COLO829 (cell line): ENCODE data around the gene ZP1.
A peak's percentile ranks its signal among the peaks of the same experiment; 100 is the strongest.

Source experiments
- DNase-seq: peaks from one replicate; pipeline ENCODE4 v3.0.0; 2012; ENCODE audit warnings: low spot score

ZP1 gene

GRCh38 chr11:60910281-60910687 is 42.9 kb downstream of the ZP1 start:
- DNase-seq: no peak

DNA sequence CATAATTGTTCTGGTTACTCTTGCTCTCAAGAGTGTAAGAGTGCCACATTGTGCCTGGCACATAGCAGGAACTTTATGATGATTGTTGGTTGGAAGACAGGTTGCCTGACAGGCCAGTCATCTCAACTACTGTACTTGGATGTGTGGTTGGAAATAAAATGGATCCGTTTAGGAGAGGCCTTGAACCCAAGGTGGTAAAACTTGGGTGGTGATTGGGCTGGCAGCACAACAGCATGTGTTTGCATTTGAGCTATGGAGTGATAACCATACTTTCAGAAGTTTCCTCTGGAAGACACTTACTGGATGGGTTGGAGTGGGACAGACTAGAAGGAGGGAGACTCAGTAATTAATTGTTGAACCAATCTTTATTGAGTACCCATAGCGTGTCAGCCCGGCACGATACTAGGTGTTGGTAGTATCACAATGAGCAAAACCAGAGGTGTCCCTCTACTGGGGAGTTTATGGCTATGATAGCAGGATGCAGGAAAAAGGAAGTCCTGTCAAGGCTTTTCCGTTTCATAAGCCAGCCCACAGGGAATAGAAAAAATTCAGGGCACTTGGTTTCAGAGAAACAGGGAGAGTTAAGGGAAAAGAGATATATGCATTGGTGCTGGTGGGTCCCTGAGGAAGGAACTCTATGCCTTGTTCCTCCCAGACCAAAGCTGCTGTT is 43.5 kb downstream of the ZP1 start:
- DNase-seq: no peak

DNA sequence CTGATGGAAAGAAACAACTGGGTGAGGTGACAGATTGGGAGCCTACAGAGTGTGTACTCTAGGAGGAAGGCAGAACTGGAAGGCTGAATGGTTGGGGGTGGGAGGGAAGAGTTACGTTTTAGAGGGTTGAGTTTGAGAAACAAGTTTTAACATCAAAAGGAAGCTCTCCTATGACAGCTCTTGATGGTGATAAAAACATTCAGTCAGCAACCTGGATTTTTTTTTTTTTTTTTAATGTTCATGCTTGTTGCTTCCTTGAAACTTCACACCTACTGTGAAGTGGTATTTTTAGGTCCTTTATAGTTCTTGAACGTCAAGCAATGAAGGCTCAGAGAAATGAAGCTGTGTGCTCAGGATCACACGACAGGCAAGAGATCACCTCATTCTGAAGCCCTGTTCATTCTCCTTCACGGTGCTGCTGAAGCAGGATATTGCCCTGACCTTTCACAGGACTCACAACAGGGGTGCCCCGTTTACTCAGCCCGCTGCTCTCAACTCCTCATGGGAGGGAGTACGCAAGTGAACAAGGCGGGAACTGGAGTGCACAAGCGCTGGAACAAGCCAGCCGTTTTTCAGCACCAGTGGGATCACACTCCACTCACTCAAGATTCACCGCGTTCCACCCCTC is 45.0 kb downstream of the ZP1 start:
- DNase-seq: no peak

GRCh38 chr11:60912851-60913528 is 45.6 kb downstream of the ZP1 start:
- no peak for DNase-seq

GRCh38 chr11:60913793-60914632 is 46.7 kb downstream of the ZP1 start, which contains the start of gene TMEM109:
TMEM109 (plus strand) TSS chr11:60914158; CDS start chr11:60919694, 5,536 bp downstream.
- DNase-seq: peak; percentile 95

DNA sequence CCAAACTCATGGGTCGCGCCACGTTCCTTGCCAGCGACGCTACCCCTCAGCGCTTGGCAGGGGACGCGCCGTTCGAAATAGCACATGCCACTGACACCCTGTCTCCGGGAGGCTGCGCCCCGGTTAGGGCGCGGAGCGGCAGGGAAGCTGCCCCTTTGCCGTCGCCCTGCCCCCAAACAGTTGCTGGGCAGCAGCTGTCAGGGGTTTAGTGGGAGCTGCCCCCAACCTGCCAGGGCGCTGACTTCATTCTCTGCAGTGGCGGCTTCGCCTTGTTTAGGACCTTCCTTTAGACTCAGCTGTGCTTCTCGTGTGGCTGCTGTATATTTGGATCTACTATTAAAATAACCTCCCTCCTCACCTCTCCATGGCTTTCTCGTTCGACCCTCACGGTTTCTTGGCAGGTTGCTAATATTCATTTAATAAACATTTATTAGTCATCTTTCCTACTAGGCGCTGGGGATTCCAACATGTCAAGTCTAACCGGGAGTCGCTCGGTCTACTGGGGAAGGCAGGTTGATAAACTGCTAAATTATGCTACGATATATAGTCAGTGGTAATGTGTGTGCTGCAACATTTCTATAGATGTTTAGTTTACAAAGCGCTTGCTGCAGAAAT is 47.4 kb downstream of the ZP1 start:
- no peak for DNase-seq

GRCh38 chr11:60915248-60915914 is 48.0 kb downstream of the ZP1 start:
- DNase-seq: peak; percentile 34

GRCh38 chr11:60916669-60917206 is 49.4 kb downstream of the ZP1 start:
- no peak for DNase-seq

DNA sequence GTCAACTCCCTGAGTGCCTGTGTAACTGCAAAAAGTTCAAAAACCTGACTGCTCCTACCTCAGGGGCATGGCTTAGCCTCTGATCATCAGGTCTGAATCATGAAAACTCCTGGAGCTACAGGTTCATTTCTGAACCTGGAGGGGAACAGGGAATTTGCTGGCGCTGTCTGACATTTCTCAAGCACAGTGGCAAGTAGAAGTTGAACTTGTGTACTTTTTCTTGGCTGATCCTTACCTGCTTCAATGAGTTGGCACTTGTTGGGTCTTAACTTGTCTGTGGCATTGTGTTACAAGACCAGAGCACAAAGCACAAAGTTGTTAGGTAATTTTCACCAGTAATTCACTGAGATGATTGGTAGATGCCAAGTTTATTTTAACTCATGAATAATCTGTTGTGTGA is 49.9 kb downstream of the ZP1 start:
- DNase-seq: no peak

DNA sequence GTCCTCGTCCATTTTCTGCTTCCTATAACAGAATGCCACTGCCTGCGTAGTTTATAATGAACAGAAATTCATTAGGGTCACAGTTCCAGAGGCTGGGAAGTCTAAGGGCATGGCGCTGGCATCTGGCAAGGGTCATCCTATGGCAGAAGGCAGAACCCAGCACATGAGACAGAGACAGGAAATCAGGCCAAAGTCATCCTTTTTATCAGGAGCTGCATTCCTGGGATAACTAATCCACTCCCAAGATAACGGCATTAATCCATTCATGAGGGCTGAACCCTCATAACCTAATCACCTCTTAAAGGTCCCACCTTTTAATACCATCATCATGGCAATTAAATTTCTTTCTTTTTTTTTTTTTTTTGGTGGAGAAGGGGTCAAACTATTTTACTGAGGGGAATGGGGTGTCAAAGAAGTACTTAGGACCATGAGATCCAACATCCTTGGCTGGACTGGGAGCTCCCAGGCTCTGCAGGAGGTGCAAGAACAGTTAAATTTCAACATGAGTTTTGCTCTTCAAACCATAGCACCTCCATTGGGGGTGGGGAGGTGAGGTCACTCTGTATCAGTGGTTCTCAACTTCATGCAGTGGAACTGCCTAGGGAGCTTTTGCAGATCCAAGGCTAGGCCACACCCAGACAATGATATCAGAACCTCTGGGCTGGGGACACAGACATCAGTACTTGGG is 51.1 kb downstream of the ZP1 start:
- DNase-seq: no peak

DNA sequence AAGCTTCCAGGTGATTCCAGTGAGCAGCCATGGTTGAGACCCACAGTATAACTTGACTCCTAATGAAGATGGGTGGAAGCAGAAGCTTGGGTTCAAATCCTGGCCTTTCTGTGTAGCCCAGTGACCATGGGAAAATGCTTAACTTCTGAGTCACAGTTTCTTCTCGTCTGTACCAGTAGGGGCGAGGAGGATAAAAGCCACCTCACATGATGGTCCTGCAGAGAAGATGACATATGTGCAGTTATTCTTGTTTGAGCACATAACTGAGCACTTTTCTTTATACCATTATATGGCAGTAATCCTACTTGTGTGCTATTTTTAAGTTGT is 51.6 kb downstream of the ZP1 start:
- peak; percentile 49 for DNase-seq

- no peak for DNase-seq
These were observed 52.0 kb downstream of the ZP1 start for GRCh38 chr11:60919320-60919719.

DNA sequence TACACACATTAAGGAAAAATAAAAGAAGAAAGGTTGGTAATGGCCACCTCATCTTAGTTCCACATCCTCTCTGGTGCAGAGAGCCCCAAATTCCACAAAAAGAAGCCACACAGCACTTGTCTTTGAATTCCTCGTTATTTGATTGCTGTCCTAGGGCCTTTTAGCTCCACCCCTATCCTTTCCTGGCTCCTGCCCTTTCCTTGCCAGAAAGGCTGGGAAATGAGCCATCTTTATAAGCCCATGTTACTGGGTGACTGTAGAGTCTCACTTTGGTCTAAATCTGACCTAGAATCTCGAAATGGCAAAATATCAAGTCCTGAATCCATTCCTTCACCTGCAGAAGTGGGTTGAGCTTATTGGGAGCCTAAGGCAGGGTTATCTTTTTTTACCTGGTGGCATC is 52.6 kb downstream of the ZP1 start:
- DNase-seq: no peak

- DNase-seq: no peak
These were observed 53.9 kb downstream of the ZP1 start for GRCh38 chr11:60921259-60921658.

DNA sequence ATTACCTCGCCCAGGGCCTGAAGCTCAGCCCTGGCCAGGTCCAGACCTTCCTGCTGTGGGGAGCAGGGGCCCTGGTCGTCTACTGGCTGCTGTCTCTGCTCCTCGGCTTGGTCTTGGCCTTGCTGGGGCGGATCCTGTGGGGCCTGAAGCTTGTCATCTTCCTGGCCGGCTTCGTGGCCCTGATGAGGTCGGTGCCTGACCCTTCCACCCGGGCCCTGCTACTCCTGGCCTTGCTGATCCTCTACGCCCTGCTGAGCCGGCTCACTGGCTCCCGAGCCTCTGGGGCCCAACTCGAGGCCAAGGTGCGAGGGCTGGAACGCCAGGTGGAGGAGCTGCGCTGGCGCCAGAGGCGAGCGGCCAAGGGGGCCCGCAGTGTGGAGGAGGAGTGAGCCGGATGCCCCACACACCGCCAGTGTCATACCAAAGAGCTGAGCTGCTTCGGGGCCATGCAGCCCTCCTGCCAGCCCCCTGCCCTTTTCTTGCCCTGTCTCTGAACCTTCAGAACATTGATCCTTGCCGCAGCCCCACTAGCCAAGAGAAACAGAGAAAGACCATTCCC is 54.5 kb downstream of the ZP1 start:
- DNase-seq: no peak

DNA sequence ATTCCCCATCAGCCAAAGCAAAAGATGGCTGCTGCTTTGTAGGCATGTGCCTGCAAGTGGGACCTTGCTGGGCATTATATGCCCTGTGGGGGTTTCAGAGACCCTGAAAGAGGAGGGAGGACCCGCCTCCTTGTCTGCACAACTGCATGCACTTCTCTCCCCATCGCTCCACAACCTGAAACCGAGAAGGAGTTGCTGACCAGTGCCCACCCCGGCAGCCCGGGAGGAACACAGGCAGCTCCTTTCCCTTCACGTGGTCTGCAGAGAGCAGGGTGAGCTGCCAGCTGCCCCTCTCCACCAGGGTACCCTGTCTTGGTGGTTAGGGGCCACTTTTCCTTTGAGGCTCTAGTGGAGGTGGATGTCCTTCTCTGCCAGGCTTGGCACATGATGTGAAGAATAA is 55.6 kb downstream of the ZP1 start:
- DNase-seq: no peak

DNA sequence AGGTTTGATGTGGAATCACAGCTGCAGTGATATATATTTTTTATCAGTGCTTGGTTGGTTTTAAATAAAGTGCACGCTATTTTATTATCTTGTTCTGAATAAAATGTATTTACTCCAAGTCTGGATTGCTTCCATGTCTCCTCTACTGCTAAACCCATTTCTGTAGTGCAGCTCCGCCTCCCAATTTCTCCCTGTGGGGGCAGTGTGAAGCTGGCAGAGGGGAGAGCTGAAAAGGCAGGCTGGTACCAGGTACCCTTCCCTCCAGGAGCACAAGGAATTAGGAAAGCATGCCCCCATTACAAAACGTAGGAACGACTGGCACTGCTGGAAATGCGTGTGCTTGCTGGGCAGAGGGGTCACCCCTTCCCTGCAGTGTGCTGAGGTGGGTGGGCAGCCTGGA is 56.0 kb downstream of the ZP1 start:
- DNase-seq: no peak

- no peak for DNase-seq
These were observed 56.4 kb downstream of the ZP1 start for GRCh38 chr11:60923800-60924109.

DNA sequence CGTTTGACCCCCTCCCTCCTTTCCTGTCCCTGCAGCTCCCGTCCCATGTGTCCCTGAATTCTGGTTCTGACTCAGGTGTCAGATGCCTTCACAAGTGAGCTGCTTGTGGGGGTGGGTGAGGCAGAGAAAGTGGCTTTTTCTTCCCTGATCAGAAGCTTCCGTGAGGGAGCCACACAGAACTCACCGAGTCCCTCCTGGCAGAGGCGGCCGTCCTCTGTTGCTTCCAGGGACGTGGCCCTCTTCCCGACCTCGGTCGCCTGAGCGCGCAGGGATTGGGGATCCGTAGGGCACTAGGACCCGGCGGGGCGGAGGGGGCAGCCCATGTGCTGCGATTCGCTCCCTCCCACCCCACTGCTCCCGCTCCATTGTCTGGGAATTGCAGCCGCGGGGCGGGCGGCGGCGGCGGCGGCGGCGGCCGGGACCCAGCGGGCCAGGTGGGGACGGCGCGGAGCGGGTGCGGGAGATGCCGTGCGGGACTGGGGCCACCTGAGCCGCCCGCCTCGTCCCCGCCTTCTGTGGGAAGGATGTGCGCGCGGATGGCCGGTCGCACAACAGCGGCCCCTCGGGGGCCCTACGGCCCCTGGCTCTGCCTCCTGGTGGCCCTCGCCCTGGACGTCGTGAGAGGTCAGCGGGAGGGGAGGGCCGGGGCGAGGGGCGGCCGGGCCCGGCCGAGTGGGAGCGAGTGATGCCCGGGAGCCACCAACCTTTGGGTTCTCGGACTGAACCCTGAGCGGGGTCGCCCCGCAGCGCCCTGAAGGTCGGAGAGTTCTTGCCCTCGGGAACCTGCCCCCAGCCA is 57.0 kb downstream of the ZP1 start, which contains the start of gene TMEM132A:
Gene TMEM132A (plus strand): TSS at position 351 of the 796 bp plus-strand sequence. CDS start 174 bp downstream, at position 525.
- peak; percentile 83 for DNase-seq
